MM.1S (cell line): Measurements from ENCODE around the gene PLCB1.

Source experiments
- DNase-seq: peaks from one replicate; pipeline ENCODE4 v3.0.0-alpha.2; 2015
- H2AFZ ChIP-seq: fragments of 300-600 bp; sonication (generic); 2 replicates; pipeline ENCODE4 v1.6.0; 2016; ENCODE audit warnings: antibody characterized with exemption, low read length
- H3F3A ChIP-seq: fragments of 300-600 bp; sonication (generic); 2 replicates; pipeline ENCODE4 v1.6.1; 2016; ENCODE audit warnings: mild to moderate bottlenecking, antibody characterized with exemption, low read length, moderate library complexity, mixed read lengths; ENCODE audit not compliant: insufficient read depth
- H3K27ac ChIP-seq: fragments of 300-600 bp; sonication (generic); 2 replicates; pipeline ENCODE4 v1.5.1; 2016; ENCODE audit warnings: mild to moderate bottlenecking, low read length
- H3K27me3 ChIP-seq: fragments of 300-600 bp; sonication (generic); replicated peaks from 2 replicates; pipeline ENCODE4 v1.6.0; 2016; ENCODE audit warnings: low read length; ENCODE audit not compliant: insufficient read depth
- H3K36me3 ChIP-seq: fragments of 300-600 bp; sonication (generic); replicated peaks from 2 replicates; pipeline ENCODE4 v1.6.1; 2016; ENCODE audit warnings: mild to moderate bottlenecking, low read length, mixed read lengths; ENCODE audit not compliant: insufficient read depth
- H3K4me1 ChIP-seq: fragments of 300-600 bp; sonication (generic); 2 replicates; pipeline ENCODE4 v1.6.1; 2016; ENCODE audit warnings: low read length, mixed read lengths
- H3K4me2 ChIP-seq: fragments of 300-600 bp; sonication (generic); 2 replicates; pipeline ENCODE4 v1.6.0; 2016; ENCODE audit warnings: low read depth, low read length
- H3K4me3 ChIP-seq: fragments of 300-600 bp; sonication (generic); 2 replicates; pipeline ENCODE4 v1.5.1; 2016; ENCODE audit warnings: low read length, mixed read lengths
- H3K79me2 ChIP-seq: fragments of 300-600 bp; sonication (generic); 2 replicates; pipeline ENCODE4 v1.6.1; 2016; ENCODE audit warnings: mixed run types, low read length, mixed read lengths
- H3K9ac ChIP-seq: fragments of 300-600 bp; sonication (generic); 2 replicates; pipeline ENCODE4 v1.6.1; 2016; ENCODE audit warnings: low read length, mixed read lengths
- H3K9me2 ChIP-seq: fragments of 300-600 bp; sonication (generic); replicated peaks from 2 replicates; pipeline ENCODE4 v1.6.1; 2016; ENCODE audit warnings: mild to moderate bottlenecking, low read length, mixed read lengths; ENCODE audit not compliant: insufficient read depth
- H3K9me3 ChIP-seq: fragments of 300-600 bp; sonication (generic); replicated peaks from 2 replicates; pipeline ENCODE4 v1.6.1; 2016; ENCODE audit warnings: mild to moderate bottlenecking, low read length, mixed read lengths; ENCODE audit not compliant: insufficient read depth
- H4K20me1 ChIP-seq: fragments of 300-600 bp; sonication (generic); 2 replicates; pipeline ENCODE4 v1.6.1; 2016; ENCODE audit warnings: mild to moderate bottlenecking, low read length, moderate library complexity, mixed read lengths; ENCODE audit not compliant: insufficient read depth
- CTCF ChIP-seq: fragments of 300-600 bp; sonication (generic); IDR thresholded peaks from 2 replicates; pipeline ENCODE4 v1.5.1; 2016; ENCODE audit warnings: antibody characterized with exemption, low read length, mixed read lengths
- EZH2 ChIP-seq: fragments of 300-600 bp; sonication (generic); optimal IDR thresholded peaks from 2 replicates; pipeline ENCODE3; 2017; ENCODE audit warnings: low read depth, mild to moderate bottlenecking, antibody characterized with exemption, low read length, mixed read lengths
- EZH2phosphoT487 ChIP-seq: fragments of 300-600 bp; sonication (generic); IDR thresholded peaks from 2 replicates; pipeline ENCODE4 v1.6.1; 2018; ENCODE audit warnings: antibody characterized with exemption, low read length

PLCB1 gene

DNA sequence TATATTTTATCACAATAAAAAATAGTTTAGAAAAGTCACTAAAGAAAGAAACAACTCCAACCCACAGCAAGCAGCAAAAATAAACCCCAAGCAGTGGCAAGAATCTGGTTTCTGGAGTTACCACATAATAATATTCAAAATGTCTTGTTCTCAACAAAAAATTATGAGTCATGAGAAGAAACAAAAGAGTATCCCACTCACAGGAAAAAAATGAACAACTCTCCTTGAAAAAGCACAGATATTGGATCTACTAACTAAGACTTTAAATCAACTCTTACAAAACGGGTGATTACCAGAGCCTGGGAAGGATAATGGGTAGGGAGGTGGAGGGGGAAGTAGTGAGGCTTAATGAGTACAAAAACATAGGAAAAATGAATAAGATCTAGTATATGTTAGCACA lies 425.6 kb downstream of the PLCB1 start:
- no peaks in the 10 kb centered on the region for H3K27me3 ChIP-seq
- TF ChIP-seq EZH2, result no peak
- TF ChIP-seq CTCF, result no peak
- no peaks in the 10 kb centered on the region for H3F3A ChIP-seq
- no peak overlapping the region for H3K9ac ChIP-seq
- no peaks in the 10 kb centered on the region for H3K4me1 ChIP-seq
- no peak overlapping the region for H3K27ac ChIP-seq
- H3K9me2 ChIP-seq, result no peaks in the 10 kb centered on the region
- no peak overlapping the region for H3K4me2 ChIP-seq
- DNase-seq, result no peak
- 0 out of 2 replicates have a peak, but pooled peaks cover 4% of the 10 kb centered on the region for H3K9me3 ChIP-seq
- no peak overlapping the region for H3K4me3 ChIP-seq
- H4K20me1 ChIP-seq, result no peaks in the 10 kb centered on the region
- H3K36me3 ChIP-seq, result no peaks in the 10 kb centered on the region
- no peaks in the 10 kb centered on the region for H3K79me2 ChIP-seq
- no peak overlapping the region for H2AFZ ChIP-seq

- Histone ChIP-seq H3K4me3 (no peak overlapping the region), H4K20me1 (no peaks in the 10 kb centered on the region), H3K9ac (no peak overlapping the region), H3F3A (no peaks in the 10 kb centered on the region), H3K27ac (no peak overlapping the region), H3K79me2 (no peaks in the 10 kb centered on the region), H2AFZ (no peak overlapping the region), H3K4me1 (no peaks in the 10 kb centered on the region), H3K27me3 (no peaks in the 10 kb centered on the region), H3K4me2 (no peak overlapping the region), H3K36me3 (no peaks in the 10 kb centered on the region), H3K9me3 (no peaks in the 10 kb centered on the region), H3K9me2 (no peaks in the 10 kb centered on the region)
- DNase-seq, result no peak
- TF ChIP-seq EZH2 (no peak), CTCF (no peak), EZH2phosphoT487 (no peak)
Observed at GRCh38 chr20:8562356-8562755, 430.3 kb downstream of the PLCB1 start.

DNA sequence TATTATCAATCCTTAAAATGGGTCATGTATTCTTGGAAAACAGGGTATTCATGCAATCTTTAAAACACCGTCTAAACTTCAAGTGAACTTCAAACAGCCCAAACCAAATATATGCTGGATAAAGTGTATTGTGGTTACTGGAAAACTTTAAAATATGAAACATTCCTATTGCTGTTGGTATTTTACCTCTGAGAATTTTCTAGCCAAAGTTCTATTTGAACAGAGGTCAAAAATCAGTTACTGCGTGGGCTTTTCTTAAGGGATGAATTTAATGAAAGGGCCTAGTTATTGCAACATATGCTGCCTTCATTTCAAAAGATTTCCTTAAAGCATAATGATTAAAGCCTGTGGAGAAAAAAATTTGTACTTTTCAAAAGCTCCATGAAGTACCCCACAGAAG lies 436.0 kb downstream of the PLCB1 start:
- Histone ChIP-seq H3K4me2 (no peak overlapping the region), H3K27ac (no peak overlapping the region), H3K9me2 (no peaks in the 10 kb centered on the region), H2AFZ (no peak overlapping the region), H3F3A (no peaks in the 10 kb centered on the region), H3K27me3 (no peaks in the 10 kb centered on the region), H3K4me1 (no peaks in the 10 kb centered on the region), H4K20me1 (no peaks in the 10 kb centered on the region), H3K9ac (no peak overlapping the region), H3K36me3 (no peaks in the 10 kb centered on the region), H3K9me3 (no peaks in the 10 kb centered on the region), H3K79me2 (no peaks in the 10 kb centered on the region), H3K4me3 (no peak overlapping the region)
- DNase-seq, result no peak
- TF ChIP-seq CTCF (no peak), EZH2 (no peak), EZH2phosphoT487 (no peak)

GRCh38 chr20:8569766-8570165 lies 437.7 kb downstream of the PLCB1 start:
- Histone ChIP-seq H3K79me2 (no peaks in the 10 kb centered on the region), H3K4me2 (no peak overlapping the region), H3K4me3 (no peak overlapping the region), H3K9ac (no peak overlapping the region), H3K27me3 (no peaks in the 10 kb centered on the region), H3F3A (no peaks in the 10 kb centered on the region), H2AFZ (no peak overlapping the region), H3K4me1 (no peaks in the 10 kb centered on the region), H3K36me3 (no peaks in the 10 kb centered on the region), H4K20me1 (no peaks in the 10 kb centered on the region), H3K9me3 (no peaks in the 10 kb centered on the region), H3K27ac (no peak overlapping the region), H3K9me2 (no peaks in the 10 kb centered on the region)
- TF ChIP-seq EZH2phosphoT487, result no peak
- DNase-seq, result no peak
